Cardiac fibroblast (primary cell): ENCODE measurements around the gene ANO10.

ENCODE experiments used
- DNase-seq, 2 donors: peaks; one replicate each; pipeline versions ENCODE4 v3.0.0 to v3.0.0-alpha.2; 2010; ENCODE audit warnings: low read depth in 2 of 2
- H3K4me3 ChIP-seq, 2 donors: replicated peaks in 1 of 2; 1 replicate in 1 of 2; 2 replicates in 1 of 2; pipeline ENCODE4 v1.5.1; 2011; ENCODE audit warnings: low read depth in 2 of 2, low read length in 2 of 2, mild to moderate bottlenecking in 2 of 2, moderate library complexity in 1 of 2
- TF ChIP-seq, protein P1 (sequence below): IDR thresholded peaks from one replicate; pipeline ENCODE4 v1.5.1; 2011; ENCODE audit warnings: low read depth, mild to moderate bottlenecking, low read length, inconsistent platforms

Gene ANO10

DNA sequence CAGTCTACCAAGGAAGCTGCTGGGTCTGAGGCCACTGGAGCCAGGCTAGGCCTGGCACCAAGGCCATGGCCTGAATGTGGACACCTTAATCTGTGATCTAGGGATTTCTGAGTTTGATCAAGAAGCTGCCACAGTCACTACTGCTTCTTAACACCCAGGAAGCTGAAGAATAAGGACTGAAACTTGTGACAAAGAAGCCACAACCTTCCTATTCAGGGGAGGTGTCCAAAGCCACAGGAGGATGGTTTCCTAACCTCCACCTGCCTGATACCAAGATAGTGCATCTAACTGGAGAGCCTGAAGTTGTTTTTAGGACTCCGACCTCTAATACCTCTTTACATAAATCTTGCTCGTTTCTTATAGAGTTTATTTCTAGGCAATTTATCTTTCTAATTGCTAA, 5.5 kb upstream of the ANO10 start:
- DNase-seq, result no peak
- no peak overlapping the region for H3K4me3 ChIP-seq
- TF ChIP-seq, protein P1, sequence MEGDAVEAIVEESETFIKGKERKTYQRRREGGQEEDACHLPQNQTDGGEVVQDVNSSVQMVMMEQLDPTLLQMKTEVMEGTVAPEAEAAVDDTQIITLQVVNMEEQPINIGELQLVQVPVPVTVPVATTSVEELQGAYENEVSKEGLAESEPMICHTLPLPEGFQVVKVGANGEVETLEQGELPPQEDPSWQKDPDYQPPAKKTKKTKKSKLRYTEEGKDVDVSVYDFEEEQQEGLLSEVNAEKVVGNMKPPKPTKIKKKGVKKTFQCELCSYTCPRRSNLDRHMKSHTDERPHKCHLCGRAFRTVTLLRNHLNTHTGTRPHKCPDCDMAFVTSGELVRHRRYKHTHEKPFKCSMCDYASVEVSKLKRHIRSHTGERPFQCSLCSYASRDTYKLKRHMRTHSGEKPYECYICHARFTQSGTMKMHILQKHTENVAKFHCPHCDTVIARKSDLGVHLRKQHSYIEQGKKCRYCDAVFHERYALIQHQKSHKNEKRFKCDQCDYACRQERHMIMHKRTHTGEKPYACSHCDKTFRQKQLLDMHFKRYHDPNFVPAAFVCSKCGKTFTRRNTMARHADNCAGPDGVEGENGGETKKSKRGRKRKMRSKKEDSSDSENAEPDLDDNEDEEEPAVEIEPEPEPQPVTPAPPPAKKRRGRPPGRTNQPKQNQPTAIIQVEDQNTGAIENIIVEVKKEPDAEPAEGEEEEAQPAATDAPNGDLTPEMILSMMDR, result no peak

DNA sequence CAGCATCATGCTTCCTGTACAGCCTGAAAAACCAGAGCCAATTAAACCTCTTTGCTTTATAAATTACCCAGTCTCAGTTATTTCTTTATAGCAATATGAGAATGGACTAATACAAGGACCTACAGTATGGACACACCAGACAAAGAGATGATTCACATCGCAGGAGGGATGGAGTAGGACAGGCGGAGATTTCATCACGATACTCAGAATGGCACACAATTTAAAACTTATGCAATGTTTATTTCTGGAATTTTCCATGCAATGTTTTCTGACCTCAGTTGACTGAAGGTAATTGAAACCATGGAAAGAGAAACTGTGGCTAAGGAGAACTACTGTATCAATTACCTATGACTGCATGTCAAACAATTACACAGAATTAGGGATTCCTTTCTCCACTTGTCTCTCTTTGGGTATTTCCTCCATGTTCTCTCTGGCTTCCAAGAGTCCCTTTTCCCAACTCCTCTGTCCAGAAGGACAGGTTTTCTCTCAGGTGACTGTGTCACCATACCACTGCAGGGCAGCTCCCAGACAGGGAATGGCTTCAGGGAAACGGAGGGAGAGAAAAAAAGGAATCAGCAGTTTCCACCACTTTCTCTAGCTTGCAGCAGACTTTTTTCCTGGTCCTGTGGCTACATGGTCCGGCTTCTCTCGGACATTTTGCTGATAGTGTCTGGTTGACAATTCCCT, 3.0 kb upstream of the ANO10 start:
- no peak for DNase-seq
- TF ChIP-seq, protein P1, result no peak
- H3K4me3 ChIP-seq, result no peak overlapping the region

DNA sequence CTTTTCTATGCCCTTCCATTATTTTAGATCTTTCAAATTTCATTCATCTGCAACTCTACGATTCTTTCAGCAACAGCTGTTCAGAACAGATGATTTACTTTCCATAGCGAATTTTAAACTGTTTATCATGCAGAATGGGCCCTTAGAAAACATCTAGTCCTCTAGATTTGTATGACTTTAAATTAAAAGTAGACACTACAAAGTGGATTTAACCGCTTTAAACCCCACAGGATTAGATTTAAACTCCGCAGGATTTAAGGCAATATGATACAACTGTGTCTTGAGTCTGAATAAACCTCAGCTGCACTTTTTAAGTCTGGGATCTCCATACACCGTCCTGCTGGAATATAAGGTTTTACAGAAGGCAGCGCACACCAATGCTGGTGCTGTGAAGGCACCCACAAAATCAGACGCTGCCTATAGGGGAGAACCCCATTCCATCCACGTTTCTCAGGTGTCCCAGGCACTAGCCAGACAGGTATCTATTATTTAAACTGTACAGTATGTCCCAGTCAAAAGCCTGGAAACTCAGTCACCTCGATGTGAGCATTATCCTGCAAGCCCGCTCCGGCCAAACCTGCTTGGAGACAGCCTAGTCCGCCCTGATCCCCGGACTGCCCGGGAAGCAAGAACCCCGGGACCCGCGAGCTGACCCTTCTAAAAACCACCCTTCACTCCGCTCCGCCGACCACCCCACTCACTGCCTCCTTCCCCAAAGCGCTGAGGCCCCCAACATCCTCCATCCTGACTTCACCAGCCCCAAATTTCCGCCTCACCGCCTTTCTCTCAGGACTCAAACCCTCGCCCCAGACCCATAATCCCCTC, 768 bp downstream of the ANO10 start:
- peak; percentile 25 to 44 for DNase-seq
- H3K4me3 ChIP-seq, result peak overlapping the region; percentile 86
- TF ChIP-seq, protein P1, result no peak

DNA sequence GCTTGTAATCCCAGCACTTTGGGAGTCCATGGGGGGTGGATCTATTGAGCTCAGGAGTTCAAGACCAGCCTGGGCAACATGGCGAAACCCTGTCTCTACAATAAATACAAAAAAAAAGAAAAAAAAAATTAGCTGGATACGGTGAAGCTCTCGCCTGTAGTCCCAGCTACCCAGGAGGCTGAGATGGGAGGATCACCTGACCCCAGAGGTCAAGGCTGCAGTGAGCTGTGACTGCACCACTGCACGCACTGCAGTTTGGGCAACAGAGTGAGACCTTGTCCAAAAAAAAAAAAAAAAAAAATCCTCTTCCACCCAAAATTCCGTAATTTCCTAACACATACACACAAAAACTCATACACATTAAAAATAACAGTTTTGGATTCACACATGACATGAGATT, 2.2 kb downstream of the ANO10 start:
- TF ChIP-seq, protein P1, result no peak
- DNase-seq, result no peak
- no peak overlapping the region for H3K4me3 ChIP-seq

DNA sequence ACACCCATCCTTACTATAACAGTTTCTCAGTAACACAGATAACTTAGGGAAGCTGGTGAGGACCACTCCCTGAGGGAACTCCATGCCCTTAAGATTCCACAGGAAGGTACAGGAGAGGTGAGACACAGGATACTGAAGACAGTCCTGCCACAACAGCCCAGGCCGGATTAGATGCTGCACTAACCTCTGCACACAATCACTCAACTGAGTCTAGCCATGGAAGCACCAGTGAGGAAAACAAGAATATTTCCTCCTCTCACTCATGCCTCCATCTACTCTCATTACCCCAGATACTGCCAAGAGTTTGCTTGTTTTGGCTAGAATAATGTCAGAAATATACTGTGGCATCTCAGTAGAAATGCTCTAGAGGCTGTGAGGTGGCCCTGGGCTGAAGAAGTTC, 3.7 kb downstream of the ANO10 start:
- TF ChIP-seq, protein P1, result no peak
- no peak overlapping the region for H3K4me3 ChIP-seq
- no peak for DNase-seq

DNA sequence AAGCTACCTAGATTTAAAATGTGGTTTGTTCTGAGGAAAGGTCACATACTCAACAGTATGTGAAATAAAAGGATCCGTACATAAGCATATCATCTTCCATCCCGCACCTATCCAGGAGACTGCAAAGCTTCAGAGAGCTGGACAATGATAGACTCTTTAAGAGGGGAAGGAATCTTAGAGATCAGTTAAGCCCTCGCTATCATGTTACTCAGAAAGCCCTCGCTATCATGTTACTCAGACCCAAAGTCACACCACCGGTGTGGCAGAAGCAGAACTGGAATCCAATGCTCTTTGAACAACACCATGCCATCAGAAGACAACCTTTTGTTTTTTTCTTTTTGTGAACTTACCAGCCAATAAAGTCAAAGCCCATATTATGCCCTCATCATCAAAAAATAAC, 5.8 kb downstream of the ANO10 start:
- no peak for DNase-seq
- TF ChIP-seq, protein P1, result no peak
- H3K4me3 ChIP-seq, result no peak overlapping the region
